Chondrocyte (in vitro differentiated cells): ENCODE data around the gene NID1. TPM values are rescaled to one million over a fixed set of nuclear protein-coding genes. Genes with fewer than 3 reads are reported as not detected.

ENCODE experiments used
- DNase-seq: peaks from one replicate; pipeline ENCODE4 v3.0.0; 2021; ENCODE audit warnings: mixed read lengths, low spot score
- H3K27ac Mint-ChIP-seq: one replicate; pipeline ENCODE4 v1.8.0; 2021; ENCODE audit warnings: mild to moderate bottlenecking, moderate library complexity, mixed read lengths; ENCODE audit not compliant: unreplicated experiment
- H3K27me3 Mint-ChIP-seq: 2 replicates; pipeline ENCODE4 v1.8.0; 2021; ENCODE audit warnings: low read depth, mixed read lengths
- H3K36me3 Mint-ChIP-seq: 2 replicates; pipeline ENCODE4 v1.8.0; 2021; ENCODE audit warnings: low read depth, mixed read lengths
- H3K4me1 Mint-ChIP-seq: 2 replicates; pipeline ENCODE4 v1.8.0; 2021; ENCODE audit warnings: low read depth, mild to moderate bottlenecking, mixed read lengths
- H3K4me3 Mint-ChIP-seq: one replicate; pipeline ENCODE4 v1.8.0; 2021; ENCODE audit warnings: mild to moderate bottlenecking, moderate library complexity, mixed read lengths; ENCODE audit not compliant: unreplicated experiment
- H3K9me3 Mint-ChIP-seq: 2 replicates; pipeline ENCODE4 v1.8.0; 2021; ENCODE audit warnings: low read depth, mixed read lengths
- CTCF ChIP-seq: fragments of 200-600 bp; sonication (generic); IDR thresholded peaks from 2 replicates; pipeline ENCODE4 v1.5.0; 2021; ENCODE audit warnings: antibody characterized with exemption, mild to moderate bottlenecking, moderate library complexity
- total RNA-seq: library from RNA; stranded (reverse); gene quantifications from 3 replicates; pipeline ENCODE4 v1.2.1, GENCODE V29; 2021

Gene NID1
- total RNA-seq, 1 donor from 2014 or later, result 99.1 TPM

DNA sequence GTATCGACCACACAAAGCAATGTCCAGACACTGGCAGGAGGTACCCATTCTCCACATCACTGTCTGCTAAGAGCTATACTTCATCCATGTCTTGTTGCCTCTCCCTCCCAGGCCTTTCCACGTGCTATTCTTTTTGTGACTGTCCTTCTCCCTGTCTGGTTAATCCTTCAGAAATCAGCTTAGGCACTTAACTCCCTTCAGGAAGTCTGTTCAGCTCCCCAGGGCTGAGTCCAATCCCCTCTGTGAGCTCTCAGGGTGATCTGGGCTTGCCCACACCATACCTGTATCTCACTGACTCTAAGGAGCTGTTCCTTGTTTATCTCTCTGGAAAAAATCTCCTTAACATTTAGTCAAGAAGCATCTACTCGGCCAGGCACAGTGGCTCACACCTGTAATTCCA, 69.4 kb downstream of the NID1 start:
- Mint-ChIP-seq H3K9me3 (peaks cover 7% of the 10 kb centered on the region), H3K27me3 (no peaks in the 10 kb centered on the region), H3K27ac (no peak overlapping the region), H3K4me3 (no peak overlapping the region), H3K4me1 (peaks cover 19% of the 10 kb centered on the region), H3K36me3 (peaks cover 12% of the 10 kb centered on the region)
- no peak for DNase-seq
- TF ChIP-seq CTCF, result no peak

DNA sequence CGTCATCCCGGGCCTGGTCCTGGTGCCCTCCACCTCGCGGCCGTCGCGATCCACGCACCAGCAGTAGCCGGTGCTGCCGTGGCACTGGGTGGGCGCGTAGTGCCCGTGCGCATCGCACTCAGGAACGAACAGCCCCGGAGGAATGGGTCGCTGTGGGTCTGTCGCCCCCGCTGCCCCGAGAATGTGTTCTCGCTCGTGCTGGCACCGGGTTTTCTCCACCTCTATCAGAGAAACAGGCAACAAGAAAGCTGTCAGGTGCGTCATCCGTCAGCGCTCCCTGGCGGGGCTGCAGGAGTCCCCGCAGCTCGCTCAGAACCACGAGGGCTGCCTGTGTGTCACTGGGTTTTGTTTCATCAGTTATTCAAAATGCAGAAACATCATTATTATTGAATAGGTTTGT, 71.2 kb downstream of the NID1 start:
- Mint-ChIP-seq H3K4me3 (no peak overlapping the region), H3K27ac (no peak overlapping the region), H3K36me3 (peaks cover 30% of the 10 kb centered on the region), H3K27me3 (no peaks in the 10 kb centered on the region), H3K9me3 (peaks cover 18% of the 10 kb centered on the region), H3K4me1 (peaks cover 4% of the 10 kb centered on the region)
- DNase-seq, result no peak
- no peak for TF ChIP-seq CTCF

DNA sequence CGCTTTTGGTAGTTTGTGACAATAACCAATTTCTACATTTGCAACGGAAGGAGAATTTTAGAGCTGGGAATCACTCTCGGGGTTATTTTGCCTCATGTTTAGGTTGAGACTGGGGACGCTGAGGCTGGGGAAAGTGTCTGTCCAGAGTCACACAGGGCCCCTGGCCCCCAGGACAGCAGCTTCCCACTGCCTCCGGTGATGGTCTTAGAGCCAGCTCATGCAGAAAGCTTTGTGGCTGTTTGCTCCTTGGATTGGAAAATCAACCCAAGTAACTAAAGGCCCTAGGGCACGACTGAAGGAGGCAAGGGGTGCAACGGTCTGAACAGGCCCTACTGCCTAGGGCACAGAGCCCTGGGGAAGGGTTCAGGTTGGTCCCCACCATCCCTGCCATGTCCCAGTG, 72.0 kb downstream of the NID1 start:
- TF ChIP-seq CTCF, result no peak
- H3K27me3 Mint-ChIP-seq, result no peaks in the 10 kb centered on the region
- peaks cover 26% of the 10 kb centered on the region for H3K9me3 Mint-ChIP-seq
- H3K27ac Mint-ChIP-seq, result no peak overlapping the region
- H3K4me3 Mint-ChIP-seq, result no peak overlapping the region
- H3K36me3 Mint-ChIP-seq, result peaks cover 36% of the 10 kb centered on the region
- peaks cover 2% of the 10 kb centered on the region for H3K4me1 Mint-ChIP-seq
- DNase-seq, result no peak

- Mint-ChIP-seq H3K27me3 (no peaks in the 10 kb centered on the region), H3K4me1 (no peaks in the 10 kb centered on the region), H3K27ac (no peak overlapping the region)
Measured at GRCh38 chr1:235992346-235992745, 72.5 kb downstream of the NID1 start.

GRCh38 chr1:235990330-235990795, 74.5 kb downstream of the NID1 start:
- H3K4me3 Mint-ChIP-seq, result no peak overlapping the region
- TF ChIP-seq CTCF, result no peak
- H3K27ac Mint-ChIP-seq, result no peak overlapping the region
- no peaks in the 10 kb centered on the region for H3K27me3 Mint-ChIP-seq
- H3K36me3 Mint-ChIP-seq, result peaks cover 40% of the 10 kb centered on the region
- no peak for DNase-seq
- peaks cover 6% of the 10 kb centered on the region for H3K4me1 Mint-ChIP-seq
- peaks cover 26% of the 10 kb centered on the region for H3K9me3 Mint-ChIP-seq

More at GRCh38 chr1:235992346-235992745, 72.5 kb downstream of the NID1 start:
- DNase-seq, result no peak
- H3K4me3 Mint-ChIP-seq, result no peak overlapping the region
- peaks cover 26% of the 10 kb centered on the region for H3K9me3 Mint-ChIP-seq
- peaks cover 40% of the 10 kb centered on the region for H3K36me3 Mint-ChIP-seq
- no peak for TF ChIP-seq CTCF
